ENCODE results near the gene WDR31.

WDR31 gene

GRCh38 chr9:113290052-113290607, 49.9 kb downstream of the WDR31 start:
- no peak for DNase-seq

DNA sequence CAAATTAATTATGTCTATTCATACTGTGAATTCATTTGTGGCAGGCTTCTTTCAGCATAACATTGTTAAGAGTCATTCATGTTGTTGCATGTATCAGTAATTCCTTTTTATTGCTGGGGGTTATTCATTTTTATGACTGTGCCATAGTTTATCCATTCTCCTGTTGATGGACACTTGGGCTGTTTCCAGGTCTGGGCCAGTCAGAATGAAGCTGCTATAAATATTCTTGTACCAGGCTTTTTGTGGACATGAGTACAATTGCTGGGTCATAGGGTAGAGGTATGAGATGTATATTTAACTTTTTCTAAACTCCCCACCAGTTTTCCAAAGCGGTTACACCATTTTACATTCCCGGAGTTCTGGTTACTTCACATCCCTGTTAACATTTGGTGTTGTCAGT, 51.0 kb downstream of the WDR31 start:
- DNase-seq, result no peak

DNA sequence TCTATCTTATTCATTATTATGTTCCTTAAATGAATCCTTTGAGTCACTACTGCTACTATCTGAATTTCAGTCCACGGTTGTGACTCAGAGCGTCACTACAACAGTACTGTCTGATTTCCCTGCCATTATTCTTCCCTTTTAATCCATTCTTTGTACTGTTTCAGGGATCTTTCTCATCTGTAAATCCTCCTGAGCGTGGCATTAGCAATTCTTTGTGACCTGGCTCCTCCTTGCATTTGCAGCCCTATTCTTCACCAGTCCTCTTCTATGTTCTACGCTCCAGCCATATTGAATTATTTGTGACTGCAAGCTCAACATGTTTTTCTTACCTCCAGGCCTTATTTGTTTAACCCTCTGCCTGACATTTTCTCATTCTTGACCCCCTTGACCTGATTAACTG, 58.7 kb downstream of the WDR31 start:
- no peak for DNase-seq

GRCh38 chr9:113278840-113279239, 61.2 kb downstream of the WDR31 start:
- no peak for DNase-seq

- peak; percentile 95 to 96 for DNase-seq
Observed at GRCh38 chr9:113275157-113276131, 64.6 kb downstream of the WDR31 start, which contains the start of the genes CDC26 and PRPF4. TSS of gene CDC26 (minus strand) at chr9:113275572. CDS start at chr9:113272507, 3,065 bp downstream. TSS of gene PRPF4 (plus strand) at chr9:113275658. CDS start at chr9:113275744, 86 bp downstream.

DNA sequence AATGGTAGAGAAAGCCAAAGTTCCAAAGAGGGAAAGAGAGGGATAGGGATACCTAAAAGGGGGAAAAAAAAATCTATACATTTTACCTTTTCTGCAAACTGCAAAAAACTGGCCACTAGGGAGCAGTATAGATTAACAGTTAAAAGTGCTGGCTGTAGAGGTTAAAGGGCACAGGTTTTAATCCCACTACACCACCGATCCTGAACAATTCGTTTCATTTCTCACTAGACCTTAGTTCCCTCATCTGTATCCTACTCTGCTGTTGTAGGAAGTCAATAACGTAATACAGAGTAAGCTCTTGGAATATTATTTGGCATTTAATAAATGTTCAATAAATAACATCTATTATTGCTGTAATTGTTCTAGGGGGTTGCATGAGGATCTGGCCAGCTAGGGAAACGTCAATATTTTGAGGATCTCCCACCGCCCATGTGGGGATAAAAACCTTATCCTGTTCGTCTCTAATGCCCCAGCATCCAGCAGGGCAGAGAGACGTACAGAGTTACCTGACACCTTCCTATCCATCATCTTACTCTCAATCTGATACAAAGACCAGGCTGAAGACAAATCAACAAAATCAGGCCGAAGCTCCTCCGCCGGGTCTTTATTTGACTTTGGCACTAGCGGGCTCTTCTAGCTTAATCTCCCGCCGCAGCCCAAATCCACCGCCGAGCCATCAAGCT, 65.5 kb downstream of the WDR31 start:
- peak; percentile 61 to 65 for DNase-seq

- no peak for DNase-seq
Observed at GRCh38 chr9:113269871-113270270, 70.2 kb downstream of the WDR31 start.

- DNase-seq, result no peak
Observed at GRCh38 chr9:113269355-113269754, 70.7 kb downstream of the WDR31 start.

GRCh38 chr9:113267911-113268566, 72.0 kb downstream of the WDR31 start:
- no peak for DNase-seq

GRCh38 chr9:113266174-113266573, 73.9 kb downstream of the WDR31 start:
- no peak for DNase-seq

All from NCI-H526 (cell line).